K562 treated with DMSO at 1 percent for 48 hours (cell line): ENCODE results near the gene SPATA31A3. TPM values are rescaled to one million over a fixed set of nuclear protein-coding genes. Genes with fewer than 3 reads are reported as not detected.

Experiments used
- total RNA-seq: library from RNA; unstranded; fragments of 300-600 nt; gene quantifications from 2 replicates; pipeline ENCODE4 v1.2.3, GENCODE V29; 2022; ENCODE audit warnings: low replicate concordance; ENCODE audit errors: extremely low read depth

The SPATA31A3 gene
- not detected in 2 replicates for total RNA-seq

DNA sequence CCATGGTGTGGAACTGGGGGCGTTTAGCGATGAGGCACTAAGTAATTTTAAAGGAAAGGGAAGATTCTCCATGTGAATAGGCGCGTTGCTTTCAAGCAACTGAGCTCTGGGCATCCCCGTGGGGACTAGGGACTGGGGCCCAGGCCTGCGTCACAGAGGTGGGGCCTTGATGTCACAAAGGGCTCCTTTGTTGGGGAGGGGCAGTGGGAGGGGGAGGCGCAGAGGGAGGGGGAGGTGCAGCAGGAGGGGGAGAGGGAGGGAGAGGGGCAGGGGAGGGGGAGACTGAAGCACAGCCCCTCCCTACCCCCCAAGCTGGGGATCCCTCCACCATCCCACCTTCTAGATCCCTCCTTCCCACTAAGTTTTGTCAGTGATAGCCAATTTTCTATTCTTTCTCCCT, at the start of gene SPATA31A3:
SPATA31A3 (minus strand) TSS at position 101 of the 400 bp plus-strand sequence; CDS start at position 72, 29 bp downstream.

Other genes starting within 250 kb of the SPATA31A3 start
- gene ZNF658, start 91.8 kb downstream of the SPATA31A3 start, total RNA-seq, result not detected in 2 replicates